Mammary epithelial cell (primary cell): ENCODE data around the gene BRMS1L.
"Not testable (repeated sequence)": the region's sequence is repeated elsewhere in the genome, so short reads cannot be mapped to it uniquely, and the experiment has no call there.

Experiments
- EZH2 ChIP-seq: IDR thresholded peaks from 2 replicates; pipeline ENCODE4 v1.6.1; 2012; ENCODE audit warnings: low read length, inconsistent platforms, borderline replicate concordance
- TF ChIP-seq, protein P1 (sequence below), 2 donors: IDR thresholded peaks in 1 of 2; conservative IDR thresholded peaks in 1 of 2; 2 replicates each; pipeline ENCODE4 v1.5.1; 2011 to 2012; ENCODE audit warnings: inconsistent platforms in 2 of 2, low read length in 2 of 2, mild to moderate bottlenecking in 2 of 2, control low read depth in 1 of 2, low read depth in 1 of 2; ENCODE audit not compliant: insufficient read depth in 1 of 2; ENCODE audit errors: extremely low read depth in 1 of 2

DNA sequence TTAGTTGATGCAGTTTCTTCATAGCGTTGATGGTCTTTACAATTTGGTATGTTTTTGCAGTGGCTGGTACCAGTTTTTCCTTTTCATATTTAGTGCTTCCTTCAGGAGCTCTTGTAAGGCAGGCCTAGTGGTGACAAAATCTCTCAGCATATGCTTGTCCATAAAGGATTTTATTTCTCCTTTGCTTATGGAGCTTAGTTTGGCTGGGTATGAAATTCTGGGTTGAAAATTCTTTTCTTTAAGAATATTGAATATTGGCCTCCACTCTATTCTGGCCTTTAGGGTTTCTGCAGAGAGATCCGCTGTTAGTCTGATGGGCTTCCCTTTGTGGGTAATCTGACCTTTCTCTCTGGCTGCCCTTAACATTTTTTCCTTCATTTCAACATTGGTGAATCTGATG is 16.1 kb downstream of the BRMS1L start:
- TF ChIP-seq, protein P1, sequence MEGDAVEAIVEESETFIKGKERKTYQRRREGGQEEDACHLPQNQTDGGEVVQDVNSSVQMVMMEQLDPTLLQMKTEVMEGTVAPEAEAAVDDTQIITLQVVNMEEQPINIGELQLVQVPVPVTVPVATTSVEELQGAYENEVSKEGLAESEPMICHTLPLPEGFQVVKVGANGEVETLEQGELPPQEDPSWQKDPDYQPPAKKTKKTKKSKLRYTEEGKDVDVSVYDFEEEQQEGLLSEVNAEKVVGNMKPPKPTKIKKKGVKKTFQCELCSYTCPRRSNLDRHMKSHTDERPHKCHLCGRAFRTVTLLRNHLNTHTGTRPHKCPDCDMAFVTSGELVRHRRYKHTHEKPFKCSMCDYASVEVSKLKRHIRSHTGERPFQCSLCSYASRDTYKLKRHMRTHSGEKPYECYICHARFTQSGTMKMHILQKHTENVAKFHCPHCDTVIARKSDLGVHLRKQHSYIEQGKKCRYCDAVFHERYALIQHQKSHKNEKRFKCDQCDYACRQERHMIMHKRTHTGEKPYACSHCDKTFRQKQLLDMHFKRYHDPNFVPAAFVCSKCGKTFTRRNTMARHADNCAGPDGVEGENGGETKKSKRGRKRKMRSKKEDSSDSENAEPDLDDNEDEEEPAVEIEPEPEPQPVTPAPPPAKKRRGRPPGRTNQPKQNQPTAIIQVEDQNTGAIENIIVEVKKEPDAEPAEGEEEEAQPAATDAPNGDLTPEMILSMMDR (conservative IDR thresholded peaks at IDR 0.05 in 1 of 2, IDR thresholded peaks at IDR 0.05 in 1 of 2; ENCODE audit: extremely low read depth in 1 of 2, insufficient read depth in 1 of 2, low read depth in 1 of 2, low read length in 2 of 2): not testable (repeated sequence)
- not testable (repeated sequence) for TF ChIP-seq EZH2
